ENCODE data around the gene SNRPA1.

The SNRPA1 gene

DNA sequence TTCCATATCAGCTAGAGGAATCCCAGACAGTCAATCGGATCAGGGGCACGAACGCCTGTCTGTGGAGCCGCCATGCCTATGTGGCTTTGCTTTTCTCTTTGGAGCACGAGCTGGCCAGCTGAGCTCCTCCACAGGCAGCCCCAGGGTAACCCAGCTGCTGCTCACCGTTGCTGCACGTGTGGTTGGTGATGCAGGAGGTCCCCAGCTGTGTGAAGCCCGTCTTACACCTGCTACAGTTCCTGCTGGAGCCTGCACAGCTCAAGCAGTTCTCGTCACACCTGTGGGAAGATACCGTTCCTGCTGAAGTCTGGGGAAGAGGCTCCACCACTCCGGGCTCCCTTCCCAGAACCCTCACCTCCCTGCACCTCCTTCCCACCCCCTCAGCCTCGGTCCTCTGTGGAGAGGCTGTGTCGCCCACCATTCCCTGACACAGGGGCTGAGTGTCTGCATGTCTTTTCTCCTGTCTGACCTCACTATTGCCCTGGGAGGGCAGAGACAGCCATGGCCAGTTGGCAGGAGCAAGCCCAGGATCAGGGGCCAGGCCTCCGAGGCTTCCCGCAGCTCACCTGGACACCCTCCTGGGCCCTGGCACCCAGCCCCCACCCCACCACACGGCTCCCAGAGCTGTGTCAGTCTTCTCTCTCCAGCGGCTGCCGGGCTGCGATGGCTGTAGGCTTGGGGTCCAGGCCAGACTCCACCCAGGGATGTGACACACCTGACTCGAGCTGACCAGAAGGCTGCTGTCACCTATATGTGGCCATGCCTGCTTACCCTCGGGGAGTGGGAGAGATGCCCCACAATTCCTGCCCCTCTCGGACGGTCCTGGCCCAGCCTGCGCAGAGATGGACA lies 12.2 kb upstream of the SNRPA1 start:
- DNase-seq: no peak
- Histone ChIP-seq H3K4me3 (ENCODE audit: control insufficient read depth in 1 of 7, extremely low read depth in 1 of 7, insufficient read depth in 4 of 7, low read depth in 2 of 7, low read length in 6 of 7) (no peak overlapping the region), H3K9me3 (ENCODE audit: control extremely low read depth in 1 of 5, control insufficient read depth in 4 of 5, insufficient read depth in 2 of 5, low read depth in 1 of 5, low read length in 4 of 5) (no peaks in the 10 kb centered on the region), H3K4me1 (ENCODE audit: control extremely low read depth in 1 of 4, control insufficient read depth in 4 of 4, insufficient read depth in 4 of 4, low read length in 3 of 4) (no peaks in the 10 kb centered on the region), H3K27me3 (replicated peaks in 2 of 5; ENCODE audit: control insufficient read depth in 4 of 5, insufficient read depth in 5 of 5, low read length in 4 of 5) (peaks cover 0 to 66% (median 10%) of the 10 kb centered on the region in 5 experiments), H3K36me3 (ENCODE audit: control insufficient read depth in 4 of 4, insufficient read depth in 4 of 4, low read length in 3 of 4) (no peaks in the 10 kb centered on the region), H3K27ac (ENCODE audit: insufficient read depth in 1 of 2, low read depth in 1 of 2, low read length in 2 of 2, poor library complexity in 1 of 2, severe bottlenecking in 2 of 2) (no peak overlapping the region)
- ChIA-PET CTCF (interaction anchor here (0.8 to 6.2 kb wide), 10 partner anchors 10 to 348 kb away, joined by 3 to 40 read pairs (median 5); no protein-coding TSS in a partner anchor), POLR2A (no interaction called here)
- 92% methylated on average over 20 of the region's 24 CpGs for WGBS (ENCODE audit: insufficient coverage)

DNA sequence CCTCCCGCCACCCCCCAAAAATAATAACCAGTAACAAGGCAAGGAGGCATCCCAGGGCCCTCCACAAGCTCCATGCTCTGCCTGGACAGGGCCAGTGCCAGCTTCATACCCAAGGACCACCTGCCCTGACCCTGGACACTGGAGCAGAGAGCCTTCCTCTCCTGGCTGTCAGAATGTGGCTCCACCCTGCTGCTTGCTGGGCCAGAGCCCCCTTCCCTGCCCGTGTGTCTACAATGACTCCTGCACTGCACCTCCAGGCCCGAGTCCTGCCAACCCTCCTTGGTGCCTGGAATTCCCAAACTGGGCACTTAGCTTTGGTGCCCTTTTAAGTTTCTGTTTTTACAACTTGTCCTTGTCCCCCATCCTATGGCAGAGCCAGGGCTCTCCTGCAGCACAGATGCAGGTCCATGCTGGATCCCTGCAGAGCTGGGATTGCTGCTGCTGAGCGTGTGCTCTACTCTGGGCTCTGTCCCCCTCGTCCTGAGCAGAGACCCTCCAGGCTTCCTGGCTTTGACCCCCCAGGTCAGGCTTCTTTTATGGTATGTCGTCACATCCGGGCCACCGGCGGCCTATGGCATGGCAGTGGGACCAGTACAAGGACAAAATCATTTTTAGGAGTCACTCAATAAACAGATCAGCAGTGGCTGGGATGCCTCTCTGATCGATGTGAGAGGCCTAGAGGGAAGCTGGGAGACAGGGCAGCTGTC lies 11.4 kb upstream of the SNRPA1 start:
- Histone ChIP-seq H3K4me3 (ENCODE audit: control insufficient read depth in 1 of 7, extremely low read depth in 1 of 7, insufficient read depth in 4 of 7, low read depth in 2 of 7, low read length in 6 of 7) (no peak overlapping the region), H3K36me3 (ENCODE audit: control insufficient read depth in 4 of 4, insufficient read depth in 4 of 4, low read length in 3 of 4) (no peaks in the 10 kb centered on the region), H3K9me3 (ENCODE audit: control extremely low read depth in 1 of 5, control insufficient read depth in 4 of 5, insufficient read depth in 2 of 5, low read depth in 1 of 5, low read length in 4 of 5) (no peaks in the 10 kb centered on the region), H3K4me1 (ENCODE audit: control extremely low read depth in 1 of 4, control insufficient read depth in 4 of 4, insufficient read depth in 4 of 4, low read length in 3 of 4) (no peaks in the 10 kb centered on the region), H3K27ac (ENCODE audit: insufficient read depth in 1 of 2, low read depth in 1 of 2, low read length in 2 of 2, poor library complexity in 1 of 2, severe bottlenecking in 2 of 2) (no peak overlapping the region), H3K27me3 (replicated peaks in 2 of 5; ENCODE audit: control insufficient read depth in 4 of 5, insufficient read depth in 5 of 5, low read length in 4 of 5) (peaks cover 0 to 66% (median 10%) of the 10 kb centered on the region in 5 experiments)
- DNase-seq: no peak
- POLR2A ChIA-PET: no interaction called here
- 96% methylated on average over 10 of the region's 10 CpGs for WGBS (ENCODE audit: insufficient coverage)
- CTCF ChIA-PET: interaction anchor here (0.8 to 6.2 kb wide), 7 partner anchors 9 to 349 kb away, joined by 3 to 40 read pairs (median 3); no protein-coding TSS in a partner anchor

DNA sequence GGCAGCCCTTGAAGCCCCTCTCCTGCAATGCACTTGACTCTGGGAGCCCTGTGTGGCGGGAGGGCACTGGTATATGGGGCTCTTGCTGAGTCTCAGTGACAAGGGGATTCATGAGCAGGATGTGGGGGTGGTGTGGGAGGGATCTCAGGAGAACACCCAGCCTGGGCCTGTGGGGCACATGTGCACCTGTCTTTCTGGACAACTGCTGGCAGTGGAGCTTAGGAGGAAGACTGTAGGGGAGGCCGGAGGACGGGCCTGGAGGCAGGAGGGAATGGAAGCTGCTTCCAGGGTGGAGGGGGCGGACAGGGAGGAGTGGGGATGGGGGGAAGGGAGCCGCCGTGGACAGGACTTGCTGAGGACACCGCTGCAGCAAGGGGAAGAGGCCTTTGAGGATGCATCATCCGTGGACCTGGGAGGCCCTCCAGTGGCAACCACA lies 10.8 kb upstream of the SNRPA1 start:
- H3K27me3 ChIP-seq (replicated peaks in 2 of 5; ENCODE audit: control insufficient read depth in 4 of 5, insufficient read depth in 5 of 5, low read length in 4 of 5): peaks cover 0 to 66% (median 10%) of the 10 kb centered on the region in 5 experiments
- no peaks in the 10 kb centered on the region for H3K4me1 ChIP-seq (ENCODE audit: control extremely low read depth in 1 of 4, control insufficient read depth in 4 of 4, insufficient read depth in 4 of 4, low read length in 3 of 4)
- ChIA-PET POLR2A (no interaction called here), CTCF (interaction anchor here (1.5 to 6.2 kb wide), 4 partner anchors 13 to 337 kb away, joined by 3 to 40 read pairs (median 8); no protein-coding TSS in a partner anchor)
- DNase-seq: no peak
- no peak overlapping the region for H3K27ac ChIP-seq (ENCODE audit: insufficient read depth in 1 of 2, low read depth in 1 of 2, low read length in 2 of 2, poor library complexity in 1 of 2, severe bottlenecking in 2 of 2)
- WGBS (ENCODE audit: insufficient coverage): 94% methylated on average over 5 of the region's 8 CpGs
- H3K36me3 ChIP-seq (ENCODE audit: control insufficient read depth in 4 of 4, insufficient read depth in 4 of 4, low read length in 3 of 4): no peaks in the 10 kb centered on the region
- no peak overlapping the region for H3K4me3 ChIP-seq (ENCODE audit: control insufficient read depth in 1 of 7, extremely low read depth in 1 of 7, insufficient read depth in 4 of 7, low read depth in 2 of 7, low read length in 6 of 7)
- H3K9me3 ChIP-seq (ENCODE audit: control extremely low read depth in 1 of 5, control insufficient read depth in 4 of 5, insufficient read depth in 2 of 5, low read depth in 1 of 5, low read length in 4 of 5): no peaks in the 10 kb centered on the region

DNA sequence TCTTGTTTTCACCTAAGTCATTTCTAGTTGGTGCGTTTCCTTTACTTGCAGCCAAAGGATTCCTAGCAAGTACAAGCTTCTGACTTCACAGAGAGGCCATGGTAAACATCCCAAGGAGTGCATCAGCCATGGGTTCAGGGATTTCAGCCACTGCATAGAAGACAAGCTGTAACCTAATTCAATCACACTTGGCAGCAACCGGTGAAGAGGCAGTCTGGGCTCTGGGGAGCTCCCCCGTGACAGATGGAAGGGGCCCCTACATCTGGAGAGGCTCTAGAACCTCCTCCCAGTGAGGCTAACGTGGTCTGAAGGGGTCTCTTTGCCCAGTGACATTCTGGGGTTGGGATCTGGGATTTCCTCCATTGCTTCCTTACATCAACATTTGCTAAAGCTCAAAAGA lies 8.4 kb upstream of the SNRPA1 start:
- 86% methylated on average over 4 of the region's 4 CpGs for WGBS (ENCODE audit: insufficient coverage)
- H3K27ac ChIP-seq (ENCODE audit: insufficient read depth in 1 of 2, low read depth in 1 of 2, low read length in 2 of 2, poor library complexity in 1 of 2, severe bottlenecking in 2 of 2): no peak overlapping the region
- H3K27me3 ChIP-seq (replicated peaks in 2 of 5; ENCODE audit: control insufficient read depth in 4 of 5, insufficient read depth in 5 of 5, low read length in 4 of 5): peaks cover 0 to 46% (median 8%) of the 10 kb centered on the region in 5 experiments
- no peaks in the 10 kb centered on the region for H3K36me3 ChIP-seq (ENCODE audit: control insufficient read depth in 4 of 4, insufficient read depth in 4 of 4, low read length in 3 of 4)
- no peaks in the 10 kb centered on the region for H3K9me3 ChIP-seq (ENCODE audit: control extremely low read depth in 1 of 5, control insufficient read depth in 4 of 5, insufficient read depth in 2 of 5, low read depth in 1 of 5, low read length in 4 of 5)
- no peak for DNase-seq
- CTCF ChIA-PET: interaction anchor here (0.8 to 6.2 kb wide), 8 partner anchors 9 to 351 kb away, joined by 3 to 40 read pairs (median 4); no protein-coding TSS in a partner anchor
- POLR2A ChIA-PET: no interaction called here
- no peak overlapping the region for H3K4me3 ChIP-seq (ENCODE audit: control insufficient read depth in 1 of 7, extremely low read depth in 1 of 7, insufficient read depth in 4 of 7, low read depth in 2 of 7, low read length in 6 of 7)
- H3K4me1 ChIP-seq (ENCODE audit: control extremely low read depth in 1 of 4, control insufficient read depth in 4 of 4, insufficient read depth in 4 of 4, low read length in 3 of 4): no peaks in the 10 kb centered on the region

- Histone ChIP-seq H3K27me3 (replicated peaks in 2 of 5; ENCODE audit: control insufficient read depth in 4 of 5, insufficient read depth in 5 of 5, low read length in 4 of 5) (no peaks in the 10 kb centered on the region), H3K4me1 (ENCODE audit: control extremely low read depth in 1 of 4, control insufficient read depth in 4 of 4, insufficient read depth in 4 of 4, low read length in 3 of 4) (peaks cover 13 to 28% (median 25%) of the 10 kb centered on the region in 4 experiments), H3K4me3 (ENCODE audit: control insufficient read depth in 1 of 7, extremely low read depth in 1 of 7, insufficient read depth in 4 of 7, low read depth in 2 of 7, low read length in 6 of 7) (peak overlapping the region in 3 of 7 experiments; percentile 88 to 96 (median 96)), H3K27ac (ENCODE audit: insufficient read depth in 1 of 2, low read depth in 1 of 2, low read length in 2 of 2, poor library complexity in 1 of 2, severe bottlenecking in 2 of 2) (no peak overlapping the region), H3K9me3 (ENCODE audit: control extremely low read depth in 1 of 5, control insufficient read depth in 4 of 5, insufficient read depth in 2 of 5, low read depth in 1 of 5, low read length in 4 of 5) (no peaks in the 10 kb centered on the region), H3K36me3 (ENCODE audit: control insufficient read depth in 4 of 4, insufficient read depth in 4 of 4, low read length in 3 of 4) (peaks cover 0 to 6% (median 2%) of the 10 kb centered on the region in 4 experiments)
- WGBS (ENCODE audit: insufficient coverage): no CpG with 5 or more reads among the region's 9 CpGs
- no peak for DNase-seq
- ChIA-PET POLR2A (interaction anchor here (0.6 to 1.2 kb wide), 2 partner anchors 193 to 217 kb away, joined by 3 read pairs; partner anchors contain the start of gene PCSK6), CTCF (interaction anchor here (0.6 to 4.5 kb wide), 7 partner anchors 10 to 348 kb away, joined by 3 to 27 read pairs (median 4); no protein-coding TSS in a partner anchor)
Observed at GRCh38 chr15:101296418-101297405, 1.7 kb upstream of the SNRPA1 start.

DNA sequence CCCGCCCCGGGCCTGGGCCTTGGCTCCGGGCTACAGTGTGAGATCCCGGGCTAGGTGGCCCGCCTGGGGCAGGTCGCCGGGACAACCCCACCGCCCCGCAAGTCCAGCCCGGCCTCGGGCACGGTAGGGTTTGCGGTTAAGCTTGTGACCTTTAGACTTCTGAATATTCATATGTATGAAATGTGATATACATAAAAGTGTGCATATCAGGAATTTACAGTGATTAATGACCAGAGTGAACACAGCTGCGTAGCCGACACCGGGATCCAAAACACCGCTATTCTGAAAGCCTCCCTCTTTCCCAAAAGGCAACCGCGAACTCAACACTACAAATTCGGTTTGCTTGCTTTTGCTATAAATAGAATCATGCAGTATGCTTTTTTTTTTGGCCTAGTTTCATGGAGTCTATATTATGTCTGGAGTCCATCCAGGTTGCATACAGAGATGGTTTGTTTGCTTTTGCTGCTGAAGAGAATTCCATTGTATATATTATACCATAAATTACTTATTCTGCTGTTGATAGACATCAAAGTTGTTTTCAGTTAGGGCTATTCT lies 636 bp upstream of the SNRPA1 start:
- Histone ChIP-seq H3K4me1 (ENCODE audit: control extremely low read depth in 1 of 4, control insufficient read depth in 4 of 4, insufficient read depth in 4 of 4, low read length in 3 of 4) (peaks cover 13 to 29% (median 25%) of the 10 kb centered on the region in 4 experiments), H3K27me3 (replicated peaks in 2 of 5; ENCODE audit: control insufficient read depth in 4 of 5, insufficient read depth in 5 of 5, low read length in 4 of 5) (no peaks in the 10 kb centered on the region), H3K27ac (ENCODE audit: insufficient read depth in 1 of 2, low read depth in 1 of 2, low read length in 2 of 2, poor library complexity in 1 of 2, severe bottlenecking in 2 of 2) (peak overlapping the region; percentile 86 to 95), H3K9me3 (ENCODE audit: control extremely low read depth in 1 of 5, control insufficient read depth in 4 of 5, insufficient read depth in 2 of 5, low read depth in 1 of 5, low read length in 4 of 5) (no peaks in the 10 kb centered on the region), H3K36me3 (ENCODE audit: control insufficient read depth in 4 of 4, insufficient read depth in 4 of 4, low read length in 3 of 4) (peaks cover 0 to 10% (median 3%) of the 10 kb centered on the region in 4 experiments), H3K4me3 (ENCODE audit: control insufficient read depth in 1 of 7, extremely low read depth in 1 of 7, insufficient read depth in 4 of 7, low read depth in 2 of 7, low read length in 6 of 7) (peak overlapping the region; percentile 88 to 96 (median 95))
- DNase-seq: no peak
- ChIA-PET CTCF (interaction anchor here (0.6 to 4.5 kb wide), 5 partner anchors 196 to 359 kb away, joined by 3 to 27 read pairs (median 5); no protein-coding TSS in a partner anchor), POLR2A (interaction anchor here (0.6 to 1.2 kb wide), 5 partner anchors 17 to 337 kb away, joined by 3 to 5 read pairs (median 3); partner anchors contain the start of genes CHSY1 and PCSK6)
- 0% methylated on average over 11 of the region's 20 CpGs for WGBS (ENCODE audit: insufficient coverage)

All from common myeloid progenitor, CD34-positive (primary cell).